Sigmoid colon (tissue), 7 donors: Measurements from ENCODE around the gene PLPP1. TPM values are rescaled to one million over a fixed set of nuclear protein-coding genes. Genes with fewer than 3 reads are reported as not detected.

Experiments
- DNase-seq: peaks from one replicate; pipeline ENCODE4 v3.0.0-alpha.2; 2019
- H3K27ac ChIP-seq, 4 donors: fragments of 200-600 bp; sonication (generic); one replicate each; pipeline ENCODE4 v1.5.1; 2016 to 2019; ENCODE audit warnings: mild to moderate bottlenecking in 1 of 4
- H3K27me3 ChIP-seq, 3 donors: fragments of 200-600 bp; sonication (generic); one replicate each; pipeline ENCODE4 v1.5.1; 2019; ENCODE audit warnings: mild to moderate bottlenecking in 1 of 3
- H3K36me3 ChIP-seq, 4 donors: fragments of 200-600 bp; sonication (generic); one replicate each; pipeline ENCODE4 v1.5.1; 2016 to 2019
- H3K4me1 ChIP-seq, 4 donors: fragments of 200-600 bp; sonication (generic); one replicate each; pipeline ENCODE4 v1.5.1; 2017 to 2019
- H3K4me3 ChIP-seq, 4 donors: fragments of 200-600 bp; sonication (generic); one replicate each; pipeline ENCODE4 v1.5.1; 2017 to 2019; ENCODE audit warnings: mild to moderate bottlenecking in 2 of 4, moderate library complexity in 1 of 4
- H3K9me3 ChIP-seq, 4 donors: fragments of 200-600 bp in 3 of 4; sonication (generic) in 3 of 4; one replicate each; pipeline versions ENCODE4 v1.5.1 to v1.6.1; 2013 to 2019
- EP300 ChIP-seq, 4 donors: sonication (generic); formaldehyde crosslinking; IDR thresholded peaks; one replicate each; pipeline ENCODE4 v1.6.1; 2017; ENCODE audit warnings: antibody characterized with exemption in 4 of 4
- POLR2A ChIP-seq, 2 donors: fragments of 450-650 bp; IDR thresholded peaks; one replicate each; pipeline ENCODE4 v1.6.1; 2016; ENCODE audit warnings: antibody characterized with exemption in 2 of 2, mild to moderate bottlenecking in 2 of 2, moderate library complexity in 2 of 2
- POLR2AphosphoS5 ChIP-seq, 4 donors: sonication (generic); formaldehyde crosslinking; IDR thresholded peaks; one replicate each; pipeline ENCODE4 v1.6.1; 2017; ENCODE audit warnings: antibody characterized with exemption in 4 of 4
- WGBS, 2 donors: extraction: QIAGEN DNeasy Blood & Tissue Kit; methylation state at CpG; one replicate each; pipeline ENCODE4 v1.1.7; 2013; 5-methylcytosine and 5-hydroxymethylcytosine counted together
- intact Hi-C: fragments of 100-400 bp; cut with DNase I; formaldehyde crosslinking; loops from one replicate; pipeline ENCODE4 v1.15.1; 2023
- polyA plus RNA-seq, 3 donors: library from polyadenylated mRNA; stranded (reverse); fragments of 200-250 nt; gene quantifications; one replicate each; pipeline ENCODE4 v1.2.3, GENCODE V29; 2013
- total RNA-seq, 4 donors: library from RNA; depleted of rRNA; stranded (reverse); fragments of >200 nt; gene quantifications; one replicate each; pipeline ENCODE4 v1.1.0, GENCODE V29; 2016
- TF ChIP-seq, protein P1 (sequence below), 4 experiments: fragments of 450-650 bp in 3 of 4; fragments of 200-600 bp in 1 of 4; IDR thresholded peaks; one replicate each; pipeline ENCODE4 v1.5.1; 2016 to 2019; ENCODE audit warnings: antibody characterized with exemption in 4 of 4, mild to moderate bottlenecking in 3 of 4, moderate library complexity in 2 of 4
- donor health status: healthy with polysubstance abuse.
- donor health status: Bipolar disorder and iron deficiency.
- donor health status: healthy.

The PLPP1 gene
- total and polyA plus RNA-seq, 7 donors = 44.2 to 355 (median 264) TPM

DNA sequence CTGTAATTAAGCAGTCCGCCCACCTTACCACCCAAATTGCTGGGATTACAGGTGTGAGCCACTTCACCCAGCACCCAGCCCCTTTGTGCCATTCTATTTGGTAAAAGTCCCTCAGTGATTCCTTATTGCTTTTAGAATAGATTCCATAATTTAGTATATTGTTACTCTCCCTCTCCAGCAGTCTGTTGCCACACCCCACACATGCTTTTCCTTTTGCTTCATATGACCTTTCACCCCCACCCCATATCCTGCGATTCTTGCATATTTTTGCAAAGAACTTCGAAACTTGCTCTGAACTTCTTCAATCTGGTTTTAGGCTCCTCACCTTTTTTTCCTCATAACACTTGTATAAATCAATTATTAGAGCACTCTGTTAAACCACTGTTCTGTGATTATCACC lies 126.8 kb downstream of the PLPP1 start:
- no peaks in the 10 kb centered on the region for H3K9me3 ChIP-seq
- no peaks in the 10 kb centered on the region for H3K27me3 ChIP-seq
- WGBS, 2 donors = 74 to 93% methylated on average over 3 of the region's 3 CpGs
- TF ChIP-seq EP300 (IDR thresholded peaks at IDR 0.05) = no peak
- no peak overlapping the region for H3K27ac ChIP-seq
- H3K4me3 ChIP-seq = no peak overlapping the region
- peaks cover 0 to 7% (median 3%) of the 10 kb centered on the region in 4 donors for H3K4me1 ChIP-seq
- peaks cover 0 to 58% (median under 1%) of the 10 kb centered on the region in 4 donors for H3K36me3 ChIP-seq
- no peak for DNase-seq
- intact Hi-C loops = loop anchor here (1.0 to 5.0 kb wide), 3 partner anchors 104 to 283 kb away; partner anchors contain the start of gene PLPP1

DNA sequence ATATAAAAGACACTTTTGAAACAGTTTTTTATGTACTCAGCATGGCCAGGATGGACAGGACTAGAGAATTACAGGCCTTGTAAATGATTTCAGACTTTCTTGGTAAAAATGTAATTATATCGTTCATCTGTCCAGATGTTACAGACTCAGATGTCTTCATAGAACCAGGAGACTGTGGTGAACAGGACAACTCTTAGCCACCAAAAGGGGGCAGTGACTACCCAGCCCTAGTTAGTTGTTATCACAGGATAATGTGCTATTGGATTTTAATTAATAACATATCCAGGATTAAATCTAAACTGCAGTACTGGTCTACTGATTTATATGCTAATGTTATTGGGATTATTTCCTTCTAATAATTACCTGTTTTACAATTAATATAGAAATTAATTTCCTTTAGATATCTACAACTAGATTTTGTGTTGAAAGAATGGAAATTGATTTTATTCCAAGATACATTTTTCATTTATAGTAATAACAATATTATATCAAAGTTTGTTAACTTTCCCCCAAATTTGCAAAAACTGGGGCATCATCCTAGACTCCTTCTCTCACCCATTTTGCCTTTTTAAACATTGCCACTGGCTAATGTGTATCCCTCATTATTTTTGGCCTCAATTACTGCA lies 127.6 kb downstream of the PLPP1 start:
- H3K4me3 ChIP-seq = no peak overlapping the region
- peaks cover 0 to 7% (median 3%) of the 10 kb centered on the region in 4 donors for H3K4me1 ChIP-seq
- intact Hi-C loops = loop anchor here (1.0 to 5.0 kb wide), 3 partner anchors 105 to 284 kb away; partner anchors contain the start of gene PLPP1
- TF ChIP-seq, protein P1, sequence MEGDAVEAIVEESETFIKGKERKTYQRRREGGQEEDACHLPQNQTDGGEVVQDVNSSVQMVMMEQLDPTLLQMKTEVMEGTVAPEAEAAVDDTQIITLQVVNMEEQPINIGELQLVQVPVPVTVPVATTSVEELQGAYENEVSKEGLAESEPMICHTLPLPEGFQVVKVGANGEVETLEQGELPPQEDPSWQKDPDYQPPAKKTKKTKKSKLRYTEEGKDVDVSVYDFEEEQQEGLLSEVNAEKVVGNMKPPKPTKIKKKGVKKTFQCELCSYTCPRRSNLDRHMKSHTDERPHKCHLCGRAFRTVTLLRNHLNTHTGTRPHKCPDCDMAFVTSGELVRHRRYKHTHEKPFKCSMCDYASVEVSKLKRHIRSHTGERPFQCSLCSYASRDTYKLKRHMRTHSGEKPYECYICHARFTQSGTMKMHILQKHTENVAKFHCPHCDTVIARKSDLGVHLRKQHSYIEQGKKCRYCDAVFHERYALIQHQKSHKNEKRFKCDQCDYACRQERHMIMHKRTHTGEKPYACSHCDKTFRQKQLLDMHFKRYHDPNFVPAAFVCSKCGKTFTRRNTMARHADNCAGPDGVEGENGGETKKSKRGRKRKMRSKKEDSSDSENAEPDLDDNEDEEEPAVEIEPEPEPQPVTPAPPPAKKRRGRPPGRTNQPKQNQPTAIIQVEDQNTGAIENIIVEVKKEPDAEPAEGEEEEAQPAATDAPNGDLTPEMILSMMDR (IDR thresholded peaks at IDR 0.05) = peak; percentile 59 to 78 (median 62)
- no peak for TF ChIP-seq EP300 (IDR thresholded peaks at IDR 0.05)
- H3K36me3 ChIP-seq = peaks cover 0 to 58% (median 2%) of the 10 kb centered on the region in 4 donors
- H3K27me3 ChIP-seq = no peaks in the 10 kb centered on the region
- 30 to 48% methylated on average over 1 of the region's 1 CpG for WGBS, 2 donors
- DNase-seq = no peak
- H3K9me3 ChIP-seq = no peaks in the 10 kb centered on the region
- H3K27ac ChIP-seq = no peak overlapping the region

DNA sequence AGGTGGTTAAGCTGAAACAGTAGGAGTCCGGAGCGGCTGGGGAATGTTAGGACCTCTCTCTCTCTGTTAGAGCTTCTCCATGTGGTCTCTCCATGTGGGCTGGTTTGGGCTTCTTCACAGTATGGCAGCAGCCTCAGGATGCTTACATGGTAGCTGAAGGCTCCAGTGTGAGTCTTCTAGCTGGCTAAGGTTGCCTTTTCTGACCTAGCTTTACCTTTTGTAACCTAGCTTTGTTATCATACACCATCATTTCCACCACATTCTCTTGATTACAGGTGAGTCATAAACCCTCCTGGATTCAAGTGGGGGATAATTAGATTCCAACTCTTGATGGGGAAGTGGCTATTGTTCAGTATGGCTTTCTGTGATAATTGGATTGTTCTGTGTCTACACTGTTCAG lies 128.5 kb downstream of the PLPP1 start:
- intact Hi-C loops = loop anchor here (5.0 kb wide), 2 partner anchors 106 to 126 kb away; partner anchors contain the start of gene PLPP1
- TF ChIP-seq POLR2AphosphoS5 (IDR thresholded peaks at IDR 0.05) (no peak), EP300 (IDR thresholded peaks at IDR 0.05) (no peak), POLR2A (IDR thresholded peaks at IDR 0.05) (no peak)
- TF ChIP-seq, protein P1 (IDR thresholded peaks at IDR 0.05) = no peak
- 93 to 94% methylated on average over 2 of the region's 2 CpGs for WGBS, 2 donors
- peaks cover 0 to 58% (median 2%) of the 10 kb centered on the region in 4 donors for H3K36me3 ChIP-seq
- peaks cover 0 to 7% (median 3%) of the 10 kb centered on the region in 4 donors for H3K4me1 ChIP-seq
- no peaks in the 10 kb centered on the region for H3K27me3 ChIP-seq
- H3K27ac ChIP-seq = no peak overlapping the region
- DNase-seq = no peak
- H3K9me3 ChIP-seq = no peaks in the 10 kb centered on the region
- H3K4me3 ChIP-seq = no peak overlapping the region

DNA sequence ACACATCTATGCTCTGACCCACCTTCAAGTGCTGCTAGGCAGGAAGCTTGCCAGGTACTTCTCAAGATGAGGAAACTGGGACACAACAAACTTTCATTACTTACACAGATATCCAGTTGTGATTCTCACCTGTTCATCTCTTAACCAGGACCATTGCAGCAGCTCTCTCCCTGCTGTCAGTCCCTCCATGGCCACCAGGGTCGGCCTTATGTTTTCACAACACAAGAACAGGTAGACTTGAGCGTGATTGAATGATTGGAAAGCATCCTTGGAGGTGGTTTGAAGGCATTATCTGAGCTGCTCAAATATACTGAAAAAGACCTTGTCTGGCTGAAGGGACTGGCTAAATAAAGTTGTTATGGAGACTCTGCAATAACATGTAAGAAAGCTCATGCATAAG lies 132.6 kb downstream of the PLPP1 start:
- no peak overlapping the region for H3K4me3 ChIP-seq
- no peaks in the 10 kb centered on the region for H3K4me1 ChIP-seq
- no peaks in the 10 kb centered on the region for H3K27me3 ChIP-seq
- intact Hi-C loops = loop anchor here (5.0 kb wide), 1 partner anchor 60 kb away; no protein-coding TSS in a partner anchor
- peaks cover 0 to 78% (median 4%) of the 10 kb centered on the region in 4 donors for H3K36me3 ChIP-seq
- no peak overlapping the region for H3K27ac ChIP-seq
- TF ChIP-seq, protein P1 (IDR thresholded peaks at IDR 0.05) = no peak
- no peak for TF ChIP-seq POLR2A (IDR thresholded peaks at IDR 0.05)
- no peak for DNase-seq
- no peaks in the 10 kb centered on the region for H3K9me3 ChIP-seq
- 44 to 48% methylated on average over 2 of the region's 2 CpGs for WGBS, 2 donors

DNA sequence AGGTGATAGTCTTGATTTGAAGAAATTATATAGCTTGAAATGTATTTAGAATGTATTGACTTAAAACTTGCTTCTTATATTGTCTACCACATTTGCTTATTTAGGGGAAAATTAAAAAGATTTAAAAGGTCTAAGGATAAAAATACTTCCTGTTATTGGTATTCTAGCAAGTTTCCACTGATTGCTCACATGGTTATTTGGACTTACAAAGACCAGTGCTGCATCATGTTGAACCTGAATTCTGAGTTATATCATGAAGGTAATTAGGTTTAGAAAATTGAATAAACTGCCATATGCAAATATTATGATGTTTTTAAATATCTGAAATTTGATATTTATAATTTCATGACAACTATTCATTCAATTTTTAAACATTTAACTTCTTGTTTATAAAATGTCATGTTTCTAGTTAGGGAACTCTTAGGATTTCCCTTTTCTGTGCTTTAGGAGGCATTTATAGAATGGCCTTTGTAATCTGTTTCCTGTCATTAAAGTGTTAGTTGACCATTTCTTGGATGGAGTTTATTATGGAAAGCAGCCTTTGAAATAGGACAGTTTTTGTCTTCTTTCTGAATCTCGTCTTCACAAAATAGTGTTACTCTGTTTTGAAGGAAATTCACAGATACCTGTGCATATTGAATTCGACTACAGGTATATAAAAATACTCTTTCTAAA lies 141.1 kb downstream of the PLPP1 start:
- 41 to 48% methylated on average over 2 of the region's 2 CpGs for WGBS, 2 donors
- H3K9me3 ChIP-seq = peaks cover 0 to 5% (median 0%) of the 10 kb centered on the region in 4 donors
- peaks cover 0 to 60% (median 3%) of the 10 kb centered on the region in 4 donors for H3K36me3 ChIP-seq
- intact Hi-C loops = no loop called here
- TF ChIP-seq POLR2A (IDR thresholded peaks at IDR 0.05) = no peak
- no peak for TF ChIP-seq EP300 (IDR thresholded peaks at IDR 0.05)
- TF ChIP-seq, protein P1 (IDR thresholded peaks at IDR 0.05) = no peak
- no peak for TF ChIP-seq POLR2AphosphoS5 (IDR thresholded peaks at IDR 0.05)
- H3K4me3 ChIP-seq = no peak overlapping the region
- DNase-seq = no peak
- no peaks in the 10 kb centered on the region for H3K4me1 ChIP-seq
- H3K27me3 ChIP-seq = no peaks in the 10 kb centered on the region
- H3K27ac ChIP-seq = no peak overlapping the region
